Astrocyte (in vitro differentiated cells and primary cell): ENCODE measurements around the gene VGLL3.

Experiments used
- CTCF ChIP-seq: IDR thresholded peaks from 2 replicates; pipeline ENCODE4 v1.5.1; 2011; ENCODE audit warnings: low read depth, mild to moderate bottlenecking, inconsistent platforms, low read length, moderate library complexity; ENCODE audit not compliant: insufficient read depth
- EZH2 ChIP-seq: IDR thresholded peaks from 2 replicates; pipeline ENCODE4 v1.6.1; 2012; ENCODE audit warnings: mild to moderate bottlenecking, low read length, inconsistent platforms; ENCODE audit not compliant: insufficient read depth

- no peak for TF ChIP-seq CTCF
- no peak for TF ChIP-seq EZH2
Observed at GRCh38 chr3:87002346-87002745, 11.4 kb upstream of the VGLL3 start.
